HTERT RPE-1 (cell line): ENCODE data around the gene AHSG.
"Not testable (repeated sequence)": the region's sequence is repeated elsewhere in the genome, so short reads cannot be mapped to it uniquely, and the experiment has no call there.

Experiments
- in situ Hi-C: fragments of 300-500 bp; cut with MboI; formaldehyde crosslinking; loops from 4 replicates; pipeline ENCODE4 v1.14.3; 2020; ENCODE audit warnings: low sequenced_read_pairs

Gene AHSG, protein sequence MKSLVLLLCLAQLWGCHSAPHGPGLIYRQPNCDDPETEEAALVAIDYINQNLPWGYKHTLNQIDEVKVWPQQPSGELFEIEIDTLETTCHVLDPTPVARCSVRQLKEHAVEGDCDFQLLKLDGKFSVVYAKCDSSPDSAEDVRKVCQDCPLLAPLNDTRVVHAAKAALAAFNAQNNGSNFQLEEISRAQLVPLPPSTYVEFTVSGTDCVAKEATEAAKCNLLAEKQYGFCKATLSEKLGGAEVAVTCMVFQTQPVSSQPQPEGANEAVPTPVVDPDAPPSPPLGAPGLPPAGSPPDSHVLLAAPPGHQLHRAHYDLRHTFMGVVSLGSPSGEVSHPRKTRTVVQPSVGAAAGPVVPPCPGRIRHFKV

GRCh38 chr3:186612721-186613636 is at the start of gene AHSG:
Gene AHSG, plus strand, starts transcription at chr3:186613060. Its CDS starts 82 bp downstream, at chr3:186613142.
- in situ Hi-C loops, result no loop called here

DNA sequence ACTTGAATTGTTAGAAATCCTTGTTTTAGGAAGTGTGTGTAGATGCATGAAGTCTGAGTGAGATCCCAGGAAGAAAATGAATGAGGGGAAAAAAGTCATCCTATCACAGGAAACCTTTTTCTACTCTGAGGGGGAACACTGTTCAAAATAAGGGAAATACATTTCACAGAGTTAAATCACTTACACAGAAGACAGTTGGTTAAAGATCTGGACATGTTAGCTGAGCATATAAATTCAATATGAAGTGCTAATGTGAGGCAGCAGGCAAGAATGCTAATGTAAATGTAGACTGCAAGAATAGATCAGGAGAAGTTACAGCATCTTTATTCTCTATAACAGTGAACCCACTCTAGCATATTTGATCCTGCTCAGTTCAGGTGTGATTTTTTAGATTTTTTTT is 48.3 kb upstream of the AHSG start:
- in situ Hi-C loops, result no loop called here

DNA sequence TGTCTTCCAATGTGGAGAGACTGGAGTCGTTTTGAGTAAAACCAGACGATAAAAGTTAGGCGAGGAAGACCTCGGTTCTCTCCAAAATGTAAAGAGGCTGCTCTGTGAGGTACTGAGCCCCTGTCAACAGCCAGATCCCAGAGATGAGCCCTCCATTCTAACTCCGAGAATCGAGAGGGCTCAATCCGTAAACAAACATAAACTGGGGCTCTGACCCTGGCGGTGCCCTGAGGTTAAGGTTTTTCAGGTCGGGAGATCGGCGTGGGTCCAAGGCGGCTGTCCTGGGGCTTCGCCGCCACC is 46.1 kb upstream of the AHSG start:
- in situ Hi-C loops, result no loop called here

DNA sequence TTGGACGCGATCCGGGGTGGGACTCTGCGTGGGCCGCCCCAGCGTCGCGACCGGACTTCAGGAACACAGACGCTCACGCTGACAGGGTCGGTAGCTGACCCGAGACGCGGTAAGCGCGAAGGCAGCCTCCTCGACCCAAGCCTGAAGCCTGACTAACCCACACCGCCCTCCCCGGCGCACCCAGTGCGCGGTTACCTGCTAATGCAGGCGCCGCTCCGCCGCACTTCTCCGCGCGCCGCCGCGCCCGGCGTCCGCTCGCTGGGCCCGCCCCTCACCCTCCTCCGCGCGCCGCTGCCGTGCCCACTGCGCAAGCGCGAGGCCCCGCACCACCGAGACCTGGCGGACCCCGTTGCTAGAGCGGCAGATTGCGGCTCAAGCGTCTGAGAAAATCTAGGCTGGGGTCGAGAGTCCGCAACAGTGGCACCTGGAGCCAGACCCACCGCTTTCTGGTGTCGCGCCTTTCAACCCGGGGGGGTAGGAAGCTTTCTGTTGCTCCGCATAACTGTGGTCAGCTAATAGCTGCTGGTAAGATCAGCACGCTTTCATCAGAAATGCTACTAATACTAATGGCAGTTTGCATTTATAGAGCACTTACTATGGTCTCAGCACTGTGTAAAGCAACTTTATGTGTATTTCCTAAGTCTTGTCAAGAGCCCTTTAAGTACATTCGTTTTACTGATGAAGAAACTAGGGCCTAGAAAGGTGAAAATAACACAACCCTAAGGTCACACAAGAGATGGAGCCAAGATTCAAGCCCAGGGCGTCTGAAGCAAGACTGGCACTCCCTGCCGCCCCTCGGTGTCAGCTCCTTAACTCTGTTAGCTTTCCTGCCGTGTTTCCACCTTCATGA is 45.6 kb upstream of the AHSG start, which contains the start of gene TBCCD1:
Gene TBCCD1, minus strand, starts transcription at position 268 of the 850 bp plus-strand sequence. CDS start 3,010 bp downstream, outside the sequence.
- in situ Hi-C loops, result no loop called here

- in situ Hi-C loops, result not testable (repeated sequence)
Observed at GRCh38 chr3:186569361-186569760, 43.5 kb upstream of the AHSG start.

- in situ Hi-C loops, result no loop called here
Observed at GRCh38 chr3:186569779-186570095, 43.1 kb upstream of the AHSG start.

- in situ Hi-C loops, result no loop called here
Observed at GRCh38 chr3:186570096-186570940, 42.5 kb upstream of the AHSG start, which contains the start of gene DNAJB11. Gene DNAJB11, plus strand, starts transcription at chr3:186570720. Its CDS starts 178 bp downstream, at chr3:186570898.

DNA sequence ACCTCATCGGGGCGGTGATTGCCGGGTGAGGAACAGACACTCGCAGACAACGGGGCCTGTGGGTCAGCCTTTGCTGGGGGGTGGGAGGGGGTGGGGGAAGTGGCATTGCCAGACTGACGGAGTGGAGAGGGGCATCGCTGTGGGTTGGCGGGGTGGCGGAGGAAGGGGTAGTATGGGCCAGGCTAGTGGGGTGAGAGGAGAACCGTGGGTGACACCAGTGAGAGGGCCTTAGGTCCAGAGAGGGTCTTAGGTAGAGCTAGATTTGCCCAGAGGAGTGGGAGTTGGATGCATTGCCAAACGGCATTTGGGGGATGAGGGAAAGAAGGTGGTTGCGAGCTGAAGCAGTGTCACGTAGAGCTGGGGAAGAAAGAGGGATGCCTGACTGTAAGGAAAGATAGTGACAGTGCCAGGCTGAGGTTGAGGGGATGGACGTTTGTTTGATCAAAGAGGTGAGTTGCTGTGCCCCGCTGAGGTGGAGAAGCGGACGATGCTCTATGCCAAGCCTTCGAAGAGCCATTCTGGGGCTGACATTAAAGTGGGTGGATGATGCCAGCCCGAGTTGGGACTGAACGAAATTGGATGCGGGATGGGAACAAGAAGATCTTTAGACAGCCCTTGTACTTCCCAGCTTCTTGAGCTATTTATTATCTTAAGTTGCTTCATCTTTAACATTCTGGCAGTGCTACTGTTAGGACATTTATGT is 41.8 kb upstream of the AHSG start:
- in situ Hi-C loops, result no loop called here

DNA sequence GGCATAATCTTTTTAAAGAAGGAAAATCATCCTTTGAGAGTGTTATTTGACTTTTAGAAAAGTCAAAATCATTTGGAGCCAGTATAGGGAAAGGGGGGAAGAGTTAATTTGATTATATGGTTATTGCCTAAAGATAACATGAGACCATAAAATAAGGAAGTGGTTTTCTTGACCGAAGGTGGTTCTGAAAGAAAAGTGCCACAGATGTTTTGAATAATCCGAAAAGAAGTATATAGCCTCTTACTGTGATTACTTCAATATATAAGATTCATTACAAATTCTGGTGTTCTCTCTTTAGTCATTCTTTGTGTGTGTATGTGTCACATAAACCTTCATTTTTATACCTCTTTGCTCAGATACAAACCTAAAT is 41.2 kb upstream of the AHSG start:
- in situ Hi-C loops, result no loop called here

- in situ Hi-C loops, result no loop called here
Observed at GRCh38 chr3:186577521-186577920, 35.3 kb upstream of the AHSG start.

DNA sequence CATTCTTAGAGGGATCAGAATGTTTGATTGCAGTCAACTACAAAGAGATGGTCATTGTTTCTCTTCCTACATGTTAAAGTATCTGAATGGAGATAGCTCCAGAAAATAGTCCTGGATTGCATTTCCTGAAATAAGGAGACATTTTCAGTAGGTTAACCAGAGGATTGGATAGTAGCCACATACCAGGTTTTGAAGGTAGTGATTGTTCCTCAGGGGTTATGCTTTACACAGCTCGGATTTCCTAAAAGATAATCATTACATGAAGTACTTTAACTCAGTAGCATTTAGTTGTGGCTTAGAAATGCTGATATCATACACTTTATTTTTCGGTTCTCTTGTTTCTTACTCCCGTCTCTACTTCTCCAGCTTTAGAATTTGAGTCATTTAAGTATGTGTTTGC is 32.1 kb upstream of the AHSG start:
- in situ Hi-C loops, result no loop called here

DNA sequence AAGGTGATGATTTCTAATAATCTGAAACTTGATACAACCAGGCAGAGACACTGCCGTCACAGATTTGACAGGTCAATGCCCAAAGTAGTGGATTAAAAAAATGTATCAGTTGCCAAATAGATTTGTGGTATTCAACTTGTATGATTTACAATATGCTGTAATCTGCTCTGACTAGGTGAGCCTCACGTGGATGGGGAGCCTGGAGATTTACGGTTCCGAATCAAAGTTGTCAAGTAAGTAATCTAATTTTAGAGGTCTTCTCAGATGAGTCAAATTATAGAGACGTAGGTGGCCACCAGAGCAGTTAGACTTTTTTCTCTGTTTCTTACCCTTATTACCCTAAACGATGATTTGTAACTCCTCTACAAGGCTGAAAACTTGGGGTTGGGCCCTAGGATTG is 30.3 kb upstream of the AHSG start:
- in situ Hi-C loops, result no loop called here

GRCh38 chr3:186583831-186584230 is 29.0 kb upstream of the AHSG start:
- in situ Hi-C loops, result no loop called here

DNA sequence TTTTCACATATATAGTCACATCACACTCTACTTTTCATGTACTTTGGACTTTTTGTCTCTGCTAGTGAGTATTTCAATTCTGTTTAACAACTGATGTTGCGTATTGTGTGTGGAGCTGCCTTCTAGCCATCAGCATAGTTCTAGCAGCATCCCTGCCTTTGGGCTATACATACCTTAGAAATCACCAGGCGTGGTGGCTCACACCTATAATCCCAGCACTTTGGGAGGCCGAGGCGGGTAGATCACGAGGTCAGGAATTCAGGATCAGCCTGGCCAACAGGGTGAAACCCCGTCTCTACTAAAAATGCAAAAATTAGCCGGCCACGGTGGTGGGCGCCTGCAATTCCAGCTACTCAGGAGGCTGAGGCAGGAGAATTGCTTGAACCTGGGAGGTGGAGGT is 26.6 kb upstream of the AHSG start:
- in situ Hi-C loops, result not testable (repeated sequence)

GRCh38 chr3:186587183-186587582 is 25.7 kb upstream of the AHSG start:
- in situ Hi-C loops, result no loop called here

GRCh38 chr3:186588632-186589031 is 24.2 kb upstream of the AHSG start:
- in situ Hi-C loops, result no loop called here

DNA sequence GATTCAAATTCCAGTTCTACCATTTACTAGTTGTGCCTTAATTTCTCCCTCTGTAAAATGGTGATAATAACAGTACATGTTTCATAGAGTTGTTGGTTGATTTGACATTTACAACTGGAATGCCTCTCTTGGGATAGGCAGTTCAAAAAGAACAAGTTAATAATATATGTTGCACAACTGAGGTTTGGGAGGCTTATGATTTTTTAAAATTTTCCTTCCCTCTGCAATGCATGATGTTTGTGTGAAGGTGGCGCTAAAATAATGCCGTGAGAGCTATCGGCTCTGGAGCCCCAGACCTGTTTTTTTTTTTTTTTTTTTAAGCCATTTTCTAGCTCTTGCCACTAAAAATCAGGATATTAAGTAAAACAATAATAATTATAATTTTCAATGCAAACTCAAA is 23.7 kb upstream of the AHSG start:
- in situ Hi-C loops, result no loop called here

DNA sequence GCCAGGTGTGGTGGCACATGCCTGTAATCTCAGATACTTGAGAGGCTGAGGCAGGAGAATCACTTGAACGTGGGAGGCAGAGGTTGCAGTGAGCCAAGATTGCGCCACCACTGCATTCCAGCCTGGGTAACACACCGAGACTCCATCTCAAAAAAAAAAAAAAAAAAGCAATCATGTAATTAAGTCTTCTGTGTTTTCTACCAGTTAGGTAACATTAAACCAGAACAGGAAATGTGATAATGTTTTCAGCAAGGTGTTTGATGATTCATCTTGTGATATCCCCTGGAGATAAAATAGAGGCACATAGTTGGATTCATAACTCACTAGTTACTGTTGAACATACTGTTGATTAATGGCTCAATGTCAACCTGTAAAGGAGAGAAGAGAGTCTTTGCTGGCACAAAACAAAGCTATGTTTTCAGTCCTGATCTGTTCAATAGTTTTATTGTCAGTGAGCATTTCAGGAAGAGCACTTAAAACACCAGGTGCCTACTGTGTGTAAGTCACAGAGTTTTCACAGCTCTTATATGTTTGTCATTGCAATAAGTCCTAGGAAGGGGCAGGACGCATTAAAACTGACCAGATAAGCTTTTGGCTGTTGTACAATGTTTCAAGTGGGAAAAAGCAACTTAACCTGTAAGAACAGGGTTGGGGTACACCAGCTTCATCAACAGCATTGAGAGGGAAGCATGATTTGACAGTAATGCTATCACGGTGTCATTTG is 22.8 kb upstream of the AHSG start:
- in situ Hi-C loops, result no loop called here
